ENCODE measurements around the gene IRF4.
"Not testable (repeated sequence)": the region's sequence is repeated elsewhere in the genome, so short reads cannot be mapped to it uniquely, and the experiment has no call there.

Gene IRF4

GRCh38 chr6:422433-423054, 31.0 kb downstream of the IRF4 start:
- peak; percentile 82 for DNase-seq (ENCODE audit: low spot score)

DNA sequence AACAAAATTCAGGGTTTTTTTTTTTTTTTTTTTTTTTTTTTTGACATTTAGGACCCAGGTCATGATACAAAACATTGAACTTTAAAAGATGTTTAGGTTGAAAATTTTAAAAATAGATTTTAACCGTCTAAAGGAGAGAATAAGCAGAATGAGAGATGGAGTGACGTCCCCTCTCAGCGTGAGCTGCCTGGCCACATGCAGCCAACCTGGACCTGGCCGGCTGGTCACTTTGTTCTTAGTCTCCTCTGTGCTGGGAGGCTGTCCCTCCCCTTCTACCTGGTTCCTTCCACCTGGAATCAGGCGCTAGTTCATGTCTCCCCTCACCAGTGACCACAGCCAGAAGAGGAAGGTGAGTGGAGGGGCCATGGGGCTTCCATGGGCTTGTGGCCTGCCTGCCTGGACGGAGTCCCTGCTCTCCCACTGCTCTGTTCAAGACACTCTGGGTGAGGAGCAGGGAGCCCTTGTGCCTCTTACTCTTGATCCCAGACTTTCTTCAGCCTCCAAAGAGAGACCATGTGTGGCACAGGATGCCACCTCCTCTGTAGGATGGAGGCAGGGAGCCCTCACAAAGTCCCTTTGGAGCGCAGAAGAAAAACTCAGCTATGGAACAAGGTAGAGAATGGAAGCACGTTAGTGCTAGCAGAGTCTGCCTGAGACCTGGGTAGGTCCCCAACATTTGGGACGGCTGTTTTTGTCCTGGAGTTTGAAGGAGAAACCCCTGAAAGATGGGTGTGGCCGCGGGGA, 31.7 kb downstream of the IRF4 start:
- no peak for DNase-seq (ENCODE audit: low spot score)

- DNase-seq (ENCODE audit: low spot score) = no peak
Measured at GRCh38 chr6:423799-424345, 32.3 kb downstream of the IRF4 start.

DNA sequence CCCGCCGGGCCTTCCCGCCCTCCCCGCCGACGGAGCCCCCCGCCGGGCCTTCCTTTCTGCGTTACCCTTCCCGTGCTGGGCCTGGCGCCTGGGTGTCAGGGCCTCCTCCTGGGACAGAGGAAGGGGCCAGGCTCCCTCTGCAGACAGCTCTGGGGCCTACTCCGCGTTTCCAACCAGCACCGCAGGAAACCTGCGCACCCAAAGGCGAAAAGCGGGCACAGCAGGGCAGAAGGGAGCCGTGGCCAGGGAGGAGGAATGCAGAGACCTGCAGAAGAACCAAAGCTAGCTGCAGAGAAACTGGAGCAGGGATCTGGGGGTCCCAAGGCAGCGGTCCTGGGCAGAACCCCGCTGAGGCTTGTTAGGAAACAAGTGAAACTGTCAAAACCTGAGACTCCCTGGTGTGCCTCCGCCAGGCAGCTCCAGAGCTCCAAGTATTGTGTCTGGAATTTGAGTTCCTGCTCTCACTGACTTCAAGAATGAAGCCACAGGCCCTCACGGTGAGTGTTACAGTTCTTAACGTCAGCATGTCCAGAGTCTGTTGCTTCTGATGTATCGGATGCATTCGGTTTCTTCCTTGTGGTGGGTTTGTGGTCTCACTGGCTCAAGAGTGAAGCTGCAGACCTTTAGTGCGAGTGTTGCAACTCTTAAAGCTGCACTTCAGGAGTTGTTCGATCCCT, 33.3 kb downstream of the IRF4 start:
- no peak for DNase-seq (ENCODE audit: low spot score)

- DNase-seq (ENCODE audit: low spot score) = not testable (repeated sequence)
Measured at GRCh38 chr6:425418-425788, 33.9 kb downstream of the IRF4 start.

GRCh38 chr6:426198-426738, 34.7 kb downstream of the IRF4 start:
- DNase-seq (ENCODE audit: low spot score) = not testable (repeated sequence)

DNA sequence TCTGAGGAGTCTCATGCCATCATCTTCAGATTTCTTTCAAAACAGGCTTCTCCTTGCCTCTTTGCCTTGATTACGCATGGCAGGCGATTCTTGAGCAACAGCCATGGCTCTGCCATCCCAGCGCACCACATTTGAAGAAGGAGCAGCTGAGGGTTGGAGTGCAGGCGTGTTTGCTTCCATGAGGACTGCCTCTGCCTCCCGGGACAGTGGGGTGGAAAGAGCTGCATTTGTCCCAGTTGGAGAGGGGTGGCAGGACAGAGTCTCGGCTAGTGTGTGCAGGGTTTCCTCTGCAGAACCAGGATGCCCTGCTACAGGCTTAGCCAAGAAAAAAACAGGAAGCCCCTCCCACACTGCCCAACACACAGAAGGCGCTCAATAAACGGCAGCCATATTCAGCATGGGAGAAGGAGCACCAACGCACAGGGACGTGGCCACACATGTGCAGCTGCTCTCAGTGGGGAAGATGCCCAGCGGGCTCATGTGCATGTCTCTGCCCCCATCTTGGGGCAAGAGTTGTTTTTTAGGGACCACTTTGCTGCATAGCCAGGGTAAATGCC, 36.6 kb downstream of the IRF4 start:
- no peak for DNase-seq (ENCODE audit: low spot score)

GRCh38 chr6:429515-430121, 38.1 kb downstream of the IRF4 start:
- no peak for DNase-seq (ENCODE audit: low spot score)

DNA sequence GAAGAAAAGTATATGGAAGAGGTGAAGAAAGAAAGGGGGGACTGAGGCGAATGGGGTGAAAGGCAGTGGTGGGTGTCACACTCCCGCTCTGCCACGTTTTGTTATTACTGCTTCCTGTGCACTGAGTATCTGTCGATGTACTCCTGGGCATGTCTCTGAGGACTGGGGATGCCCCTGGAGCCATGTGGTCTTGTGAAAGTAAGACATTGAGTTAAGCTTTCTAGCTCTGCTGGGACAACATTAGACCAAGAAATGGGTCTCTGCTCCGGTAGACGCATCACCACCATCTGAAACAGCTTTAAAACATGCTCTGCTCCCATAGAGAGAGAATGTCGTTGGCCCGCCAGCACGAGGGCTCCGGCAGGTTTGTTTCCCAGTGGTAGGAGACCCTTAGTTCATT, 40.0 kb downstream of the IRF4 start:
- no peak for DNase-seq (ENCODE audit: low spot score)

DNA sequence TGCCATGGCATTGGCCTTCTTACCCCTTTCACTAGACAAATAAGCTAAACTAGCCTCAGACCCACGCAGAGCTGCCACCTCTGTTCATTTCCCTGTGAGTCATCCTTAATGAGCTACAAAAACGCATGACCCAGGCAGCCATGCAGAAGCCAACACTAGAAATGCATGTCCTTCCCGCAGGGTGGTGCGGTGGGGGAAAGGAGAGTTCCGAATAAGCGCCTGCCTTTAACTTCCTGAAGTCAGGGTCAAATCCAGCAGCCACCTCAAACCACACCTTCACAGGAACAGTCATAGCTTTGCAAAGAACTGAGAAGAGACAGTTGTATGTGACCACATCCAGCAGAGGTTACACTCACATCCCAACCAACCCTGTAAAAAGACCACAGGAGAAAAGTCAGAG, 40.4 kb downstream of the IRF4 start:
- DNase-seq (ENCODE audit: low spot score) = no peak

DNA sequence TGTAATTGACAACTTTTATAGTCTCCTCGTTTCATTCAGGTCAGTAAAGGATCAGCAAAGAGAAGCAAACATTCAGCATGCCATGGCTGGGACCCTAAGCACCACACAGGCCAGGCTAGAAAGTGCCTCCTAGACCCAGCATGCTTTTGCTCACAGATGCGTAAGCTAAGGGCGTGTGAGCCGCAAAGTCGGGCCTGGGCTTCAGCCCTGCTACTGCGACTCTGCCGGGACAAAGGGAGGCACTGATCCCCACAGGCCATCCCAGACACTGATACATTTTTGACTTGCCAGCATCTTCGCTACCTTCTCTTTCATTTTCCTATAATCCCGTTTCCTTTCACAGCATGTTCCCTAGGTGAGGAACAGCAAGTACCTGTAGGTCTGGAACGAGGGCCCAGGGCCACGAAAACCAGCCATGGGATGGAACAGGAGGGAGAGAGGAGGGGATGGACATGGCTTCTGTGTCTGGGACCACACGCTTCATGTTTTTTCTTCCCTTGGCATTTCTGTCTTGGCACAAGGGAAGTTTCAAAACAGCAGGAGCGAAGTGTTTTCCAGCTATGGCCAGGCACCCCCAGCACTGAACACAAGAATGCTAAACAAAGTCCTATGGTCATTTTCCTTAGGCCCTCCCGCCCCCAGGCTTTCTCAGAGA, 42.6 kb downstream of the IRF4 start:
- DNase-seq (ENCODE audit: low spot score) = no peak

GRCh38 chr6:435441-436307, 44.1 kb downstream of the IRF4 start:
- no peak for DNase-seq (ENCODE audit: low spot score)

- DNase-seq (ENCODE audit: low spot score) = peak; percentile 72
Measured at GRCh38 chr6:436308-437036, 44.9 kb downstream of the IRF4 start.

DNA sequence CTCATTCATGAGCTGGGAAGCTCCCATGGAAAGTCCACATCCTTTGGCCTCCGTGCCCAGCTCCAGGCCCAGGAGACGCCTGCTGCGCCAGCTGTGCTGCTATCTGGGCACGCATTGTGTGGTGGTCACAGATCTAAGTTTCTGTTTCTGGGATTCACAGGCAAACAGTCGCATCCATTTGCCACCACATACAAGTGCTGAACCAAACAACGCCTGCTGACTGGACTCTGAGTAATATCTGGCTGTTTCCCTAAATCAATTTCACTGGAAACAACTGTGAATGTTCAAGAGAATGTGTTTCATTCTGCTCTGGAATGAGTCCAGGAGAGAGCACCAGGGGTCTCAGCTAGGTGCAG, 45.5 kb downstream of the IRF4 start:
- DNase-seq (ENCODE audit: low spot score) = peak; percentile 33

DNA sequence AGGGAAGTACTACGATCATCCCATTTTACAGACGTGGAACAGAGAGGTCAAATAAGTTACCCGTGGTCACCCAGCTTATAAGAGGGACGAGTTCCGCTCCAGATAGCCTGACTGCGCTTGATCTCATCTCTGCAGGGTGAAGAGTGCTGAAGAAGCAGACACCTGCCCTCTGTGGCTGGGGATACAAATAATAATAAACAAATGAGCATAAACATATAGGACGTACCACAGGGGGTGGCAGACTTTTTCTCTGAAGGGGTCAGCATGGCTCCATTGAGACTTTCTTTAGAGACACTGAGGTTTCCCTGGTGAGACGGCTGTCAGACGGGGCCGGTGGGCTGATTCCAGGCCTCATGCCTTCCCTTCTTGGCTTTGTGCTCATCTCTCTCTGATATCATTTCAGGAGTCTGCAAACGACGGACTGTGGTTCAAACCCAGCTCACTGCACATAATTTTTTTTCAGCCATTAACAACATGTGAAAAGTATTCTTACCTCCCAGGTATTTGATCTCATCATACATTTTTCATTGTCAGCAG, 47.1 kb downstream of the IRF4 start:
- DNase-seq (ENCODE audit: low spot score) = no peak

GRCh38 chr6:439641-440167, 48.2 kb downstream of the IRF4 start:
- DNase-seq (ENCODE audit: low spot score) = peak; percentile 36

GRCh38 chr6:441126-441920, 49.8 kb downstream of the IRF4 start:
- no peak for DNase-seq (ENCODE audit: low spot score)

- no peak for DNase-seq (ENCODE audit: low spot score)
Measured at GRCh38 chr6:443621-444159, 52.1 kb downstream of the IRF4 start.

Measured in GM03348 (cell line).